NT2/D1 (cell line): ENCODE data around the gene SUV39H1.

Experiments
- SUZ12 ChIP-seq: IDR thresholded peaks from 2 replicates; pipeline ENCODE4 v1.6.1; 2011; ENCODE audit not compliant: insufficient read length, insufficient read depth; ENCODE audit errors: extremely low read depth
- YY1 ChIP-seq: IDR thresholded peaks from 2 replicates; pipeline ENCODE4 v1.6.1; 2011; ENCODE audit not compliant: insufficient read length, insufficient read depth
- ZNF274 ChIP-seq: IDR thresholded peaks from 2 replicates; pipeline ENCODE4 v1.6.1; 2011; ENCODE audit warnings: mild to moderate bottlenecking, low read depth, low read length

GRCh38 chrX:48711162-48711928 lies 14.8 kb downstream of the SUV39H1 start:
- TF ChIP-seq YY1 (no peak), ZNF274 (no peak), SUZ12 (no peak)
